ENCODE results near the gene C2orf49.

- peak; percentile 68 for TF ChIP-seq POLR2AphosphoS5 (IDR thresholded peaks at IDR 0.05)
- TF ChIP-seq, protein P1, sequence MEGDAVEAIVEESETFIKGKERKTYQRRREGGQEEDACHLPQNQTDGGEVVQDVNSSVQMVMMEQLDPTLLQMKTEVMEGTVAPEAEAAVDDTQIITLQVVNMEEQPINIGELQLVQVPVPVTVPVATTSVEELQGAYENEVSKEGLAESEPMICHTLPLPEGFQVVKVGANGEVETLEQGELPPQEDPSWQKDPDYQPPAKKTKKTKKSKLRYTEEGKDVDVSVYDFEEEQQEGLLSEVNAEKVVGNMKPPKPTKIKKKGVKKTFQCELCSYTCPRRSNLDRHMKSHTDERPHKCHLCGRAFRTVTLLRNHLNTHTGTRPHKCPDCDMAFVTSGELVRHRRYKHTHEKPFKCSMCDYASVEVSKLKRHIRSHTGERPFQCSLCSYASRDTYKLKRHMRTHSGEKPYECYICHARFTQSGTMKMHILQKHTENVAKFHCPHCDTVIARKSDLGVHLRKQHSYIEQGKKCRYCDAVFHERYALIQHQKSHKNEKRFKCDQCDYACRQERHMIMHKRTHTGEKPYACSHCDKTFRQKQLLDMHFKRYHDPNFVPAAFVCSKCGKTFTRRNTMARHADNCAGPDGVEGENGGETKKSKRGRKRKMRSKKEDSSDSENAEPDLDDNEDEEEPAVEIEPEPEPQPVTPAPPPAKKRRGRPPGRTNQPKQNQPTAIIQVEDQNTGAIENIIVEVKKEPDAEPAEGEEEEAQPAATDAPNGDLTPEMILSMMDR (IDR thresholded peaks at IDR 0.05) = no peak
- TF ChIP-seq POLR2A (IDR thresholded peaks at IDR 0.05) = no peak
- TF ChIP-seq EP300 (IDR thresholded peaks at IDR 0.05) = no peak
Measured at GRCh38 chr2:105391058-105391627, 53.8 kb downstream of the C2orf49 start.
